ENCODE data around the gene FABP7. TPM values are rescaled to one million over a fixed set of nuclear protein-coding genes. Genes with fewer than 3 reads are reported as not detected.

The FABP7 gene
- total and polyA plus RNA-seq, 2 donors from 2014 or later, result not detected

DNA sequence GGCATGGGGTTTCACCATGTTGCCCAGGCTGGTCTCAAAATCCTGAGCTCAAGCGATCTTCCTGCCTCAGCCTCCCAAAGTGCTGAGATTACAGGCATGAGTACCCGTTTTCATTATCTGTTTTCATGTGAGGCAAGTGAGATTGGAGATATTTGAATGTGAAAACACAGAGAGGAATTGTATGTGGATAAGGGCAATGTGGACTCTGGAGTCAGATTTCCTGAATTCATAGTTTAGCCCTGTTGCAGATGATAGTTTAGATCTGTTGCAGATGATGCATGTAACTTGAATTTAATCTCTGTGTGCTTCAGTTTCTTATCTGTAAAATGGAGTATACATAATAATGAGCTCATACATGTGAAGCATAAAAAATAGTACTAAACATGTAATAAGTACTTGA, 13.2 kb downstream of the FABP7 start:
- TF ChIP-seq, protein P1, sequence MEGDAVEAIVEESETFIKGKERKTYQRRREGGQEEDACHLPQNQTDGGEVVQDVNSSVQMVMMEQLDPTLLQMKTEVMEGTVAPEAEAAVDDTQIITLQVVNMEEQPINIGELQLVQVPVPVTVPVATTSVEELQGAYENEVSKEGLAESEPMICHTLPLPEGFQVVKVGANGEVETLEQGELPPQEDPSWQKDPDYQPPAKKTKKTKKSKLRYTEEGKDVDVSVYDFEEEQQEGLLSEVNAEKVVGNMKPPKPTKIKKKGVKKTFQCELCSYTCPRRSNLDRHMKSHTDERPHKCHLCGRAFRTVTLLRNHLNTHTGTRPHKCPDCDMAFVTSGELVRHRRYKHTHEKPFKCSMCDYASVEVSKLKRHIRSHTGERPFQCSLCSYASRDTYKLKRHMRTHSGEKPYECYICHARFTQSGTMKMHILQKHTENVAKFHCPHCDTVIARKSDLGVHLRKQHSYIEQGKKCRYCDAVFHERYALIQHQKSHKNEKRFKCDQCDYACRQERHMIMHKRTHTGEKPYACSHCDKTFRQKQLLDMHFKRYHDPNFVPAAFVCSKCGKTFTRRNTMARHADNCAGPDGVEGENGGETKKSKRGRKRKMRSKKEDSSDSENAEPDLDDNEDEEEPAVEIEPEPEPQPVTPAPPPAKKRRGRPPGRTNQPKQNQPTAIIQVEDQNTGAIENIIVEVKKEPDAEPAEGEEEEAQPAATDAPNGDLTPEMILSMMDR (IDR thresholded peaks at IDR 0.05; ENCODE audit: borderline replicate concordance, extremely low read depth, insufficient read depth), result no peak
- Histone ChIP-seq H3K27me3 (ENCODE audit: control insufficient read depth, insufficient read depth, low read length) (no peaks in the 10 kb centered on the region), H3K4me1 (ENCODE audit: control insufficient read depth in 2 of 3, insufficient read depth in 2 of 3, low read depth in 1 of 3, low read length in 3 of 3) (peaks cover 5 to 19% (median 6%) of the 10 kb centered on the region in 3 donors), H3K9ac (ENCODE audit: low read length in 3 of 3) (no peak overlapping the region), H3K9me3 (ENCODE audit: control insufficient read depth in 2 of 3, insufficient read depth in 1 of 3, low read length in 3 of 3) (no peaks in the 10 kb centered on the region), H3K4me3 (ENCODE audit: low read length in 3 of 3) (no peak overlapping the region), H3K27ac (ENCODE audit: low read depth in 2 of 2, low read length in 2 of 2) (no peak overlapping the region), H3K36me3 (ENCODE audit: control insufficient read depth in 2 of 3, insufficient read depth in 3 of 3, low read length in 3 of 3) (no peaks in the 10 kb centered on the region)
- no peak for FAIRE-seq
- DNase-seq, result no peak
- intact Hi-C loops (cut with DNase I), result no loop called here

DNA sequence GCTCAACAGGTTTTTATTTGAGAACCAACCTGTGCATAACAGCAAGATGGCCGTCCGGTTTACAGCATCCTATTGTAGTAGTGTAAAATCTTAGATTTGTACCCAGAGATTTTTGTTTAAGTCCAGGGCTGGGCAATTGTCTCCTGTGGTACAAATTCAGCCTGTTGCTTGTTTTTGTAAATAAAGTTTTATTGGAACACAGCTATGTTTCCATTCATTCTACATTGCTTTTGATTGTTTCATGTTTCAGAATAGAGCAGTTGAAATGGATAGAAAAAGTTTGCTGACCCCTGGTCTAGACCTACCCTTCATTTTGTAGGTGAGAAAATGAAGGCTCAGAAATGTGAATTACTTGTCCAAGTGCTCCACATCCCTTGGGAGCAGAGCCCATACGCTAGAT, 18.0 kb downstream of the FABP7 start:
- TF ChIP-seq, protein P1 (IDR thresholded peaks at IDR 0.05; ENCODE audit: borderline replicate concordance, extremely low read depth, insufficient read depth), result no peak
- FAIRE-seq, result no peak
- no peaks in the 10 kb centered on the region for H3K27me3 ChIP-seq (ENCODE audit: control insufficient read depth, insufficient read depth, low read length)
- H3K36me3 ChIP-seq (ENCODE audit: control insufficient read depth in 2 of 3, insufficient read depth in 3 of 3, low read length in 3 of 3), result no peaks in the 10 kb centered on the region
- peaks cover 0 to 15% (median 4%) of the 10 kb centered on the region in 3 donors for H3K4me1 ChIP-seq (ENCODE audit: control insufficient read depth in 2 of 3, insufficient read depth in 2 of 3, low read depth in 1 of 3, low read length in 3 of 3)
- H3K9ac ChIP-seq (ENCODE audit: low read length in 3 of 3), result no peak overlapping the region
- no peak overlapping the region for H3K4me3 ChIP-seq (ENCODE audit: low read length in 3 of 3)
- no peaks in the 10 kb centered on the region for H3K9me3 ChIP-seq (ENCODE audit: control insufficient read depth in 2 of 3, insufficient read depth in 1 of 3, low read length in 3 of 3)
- no peak for DNase-seq
- H3K27ac ChIP-seq (ENCODE audit: low read depth in 2 of 2, low read length in 2 of 2), result peak overlapping the region; percentile 53 to 78
- intact Hi-C loops (cut with DNase I), result no loop called here

- DNase-seq (peak in 3 of 5 donors; percentile 38 to 68 (median 62)), FAIRE-seq (peak; percentile 89)
- intact Hi-C loops (cut with DNase I), result no loop called here
- Histone ChIP-seq H3K27me3 (ENCODE audit: control insufficient read depth, insufficient read depth, low read length) (no peaks in the 10 kb centered on the region), H3K4me3 (ENCODE audit: low read length in 3 of 3) (no peak overlapping the region), H3K4me1 (ENCODE audit: control insufficient read depth in 2 of 3, insufficient read depth in 2 of 3, low read depth in 1 of 3, low read length in 3 of 3) (peaks cover 0 to 12% (median 4%) of the 10 kb centered on the region in 3 donors), H3K27ac (ENCODE audit: low read depth in 2 of 2, low read length in 2 of 2) (peak overlapping the region; percentile 53 to 78), H3K9ac (ENCODE audit: low read length in 3 of 3) (no peak overlapping the region), H3K9me3 (ENCODE audit: control insufficient read depth in 2 of 3, insufficient read depth in 1 of 3, low read length in 3 of 3) (no peaks in the 10 kb centered on the region), H3K36me3 (ENCODE audit: control insufficient read depth in 2 of 3, insufficient read depth in 3 of 3, low read length in 3 of 3) (no peaks in the 10 kb centered on the region)
- TF ChIP-seq, protein P1 (IDR thresholded peaks at IDR 0.05; ENCODE audit: borderline replicate concordance, extremely low read depth, insufficient read depth), result no peak
Measured at GRCh38 chr6:122798099-122798641, 18.7 kb downstream of the FABP7 start.

Data from kidney (tissue), 14 donors.